SK-N-SH treated with all-trans-retinoic acid at 6 μM for 48 hours (cell line): ENCODE measurements around the gene SELENOI.

Experiments
- ATAC-seq: fragments of 200-7000 bp; cut with Tn5 transposase; 3 replicates; pipeline ENCODE4 v1.9.1; 2020; ENCODE audit warnings: mild to moderate bottlenecking, moderate library complexity
- ARNTL ChIP-seq: fragments of 450-650 bp; formaldehyde crosslinking; IDR thresholded peaks from 2 replicates; pipeline ENCODE4 v1.5.0; 2020; ENCODE audit warnings: low read depth, mild to moderate bottlenecking, moderate library complexity, borderline replicate concordance
- BACH2 ChIP-seq: fragments of 250-450 bp; sonication (Bioruptor Pico); IDR thresholded peaks from 2 replicates; pipeline ENCODE4 v1.9.0; 2021; ENCODE audit warnings: mild to moderate bottlenecking, borderline replicate concordance
- CREB5 ChIP-seq: fragments of 250-450 bp; sonication (Bioruptor Pico); IDR thresholded peaks from 2 replicates; pipeline ENCODE4 v1.5.1; 2020; ENCODE audit warnings: low read depth, mild to moderate bottlenecking, moderate library complexity
- CSDC2 ChIP-seq: fragments of 250-450 bp; sonication (Bioruptor Pico); IDR thresholded peaks from 2 replicates; pipeline ENCODE4 v1.5.0; 2020; ENCODE audit warnings: mild to moderate bottlenecking, moderate library complexity
- ESRRG ChIP-seq: fragments of 250-450 bp; sonication (Bioruptor Pico); IDR thresholded peaks from 2 replicates; pipeline ENCODE4 v1.6.1; 2021; ENCODE audit warnings: mild to moderate bottlenecking
- GLIS3 ChIP-seq: fragments of 250-450 bp; sonication (Bioruptor Pico); IDR thresholded peaks from 2 replicates; pipeline ENCODE4 v1.5.0; 2020; ENCODE audit warnings: mild to moderate bottlenecking, moderate library complexity
- PATZ1 ChIP-seq: fragments of 250-450 bp; sonication (Bioruptor Pico); IDR thresholded peaks from 2 replicates; pipeline ENCODE4 v1.8.0; 2020; ENCODE audit warnings: mild to moderate bottlenecking, moderate library complexity, borderline replicate concordance
- PPARA ChIP-seq: fragments of 250-450 bp; sonication (Bioruptor Pico); IDR thresholded peaks from 2 replicates; pipeline ENCODE4 v1.5.0; 2020; ENCODE audit warnings: mild to moderate bottlenecking, borderline replicate concordance
- SNAI2 ChIP-seq: fragments of 250-450 bp; sonication (Bioruptor Pico); IDR thresholded peaks from 2 replicates; pipeline ENCODE4 v1.5.0; 2020; ENCODE audit warnings: mild to moderate bottlenecking, moderate library complexity
- TCF4 ChIP-seq: fragments of 250-450 bp; sonication (Bioruptor Pico); IDR thresholded peaks from 2 replicates; pipeline ENCODE4 v1.8.0; 2021; ENCODE audit warnings: mild to moderate bottlenecking, moderate library complexity, borderline replicate concordance
- ZFP3 ChIP-seq: fragments of 250-450 bp; sonication (Bioruptor Pico); IDR thresholded peaks from 2 replicates; pipeline ENCODE4 v1.5.0; 2020; ENCODE audit warnings: mild to moderate bottlenecking, moderate library complexity
- ZFP30 ChIP-seq: fragments of 450-650 bp; formaldehyde crosslinking; IDR thresholded peaks from 2 replicates; pipeline ENCODE4 v1.5.0; 2022; ENCODE audit warnings: mild to moderate bottlenecking, moderate library complexity
- ZNF565 ChIP-seq: fragments of 450-650 bp; formaldehyde crosslinking; conservative IDR thresholded peaks from 2 replicates; pipeline ENCODE4 v1.5.0; 2020; ENCODE audit warnings: low read depth, mild to moderate bottlenecking, moderate library complexity
- ZNF70 ChIP-seq: fragments of 450-650 bp; formaldehyde crosslinking; IDR thresholded peaks from 2 replicates; pipeline ENCODE4 v1.5.0; 2020; ENCODE audit warnings: mild to moderate bottlenecking, moderate library complexity
- TF ChIP-seq, protein P1 (sequence below): fragments of 250-450 bp; sonication (Bioruptor Pico); IDR thresholded peaks from 2 replicates; pipeline ENCODE4 v1.5.0; 2020; ENCODE audit warnings: mild to moderate bottlenecking, moderate library complexity
- TF ChIP-seq, protein P2 (sequence below): fragments of 250-450 bp; sonication (Bioruptor Pico); IDR thresholded peaks from 2 replicates; pipeline ENCODE4 v1.8.0; 2021; ENCODE audit warnings: low read depth, mild to moderate bottlenecking, moderate library complexity, borderline replicate concordance
- TF ChIP-seq, protein P3 (sequence below): fragments of 250-450 bp; sonication (Bioruptor Pico); IDR thresholded peaks from 2 replicates; pipeline ENCODE4 v1.5.1; 2021; ENCODE audit warnings: mild to moderate bottlenecking, moderate library complexity

SELENOI gene

DNA sequence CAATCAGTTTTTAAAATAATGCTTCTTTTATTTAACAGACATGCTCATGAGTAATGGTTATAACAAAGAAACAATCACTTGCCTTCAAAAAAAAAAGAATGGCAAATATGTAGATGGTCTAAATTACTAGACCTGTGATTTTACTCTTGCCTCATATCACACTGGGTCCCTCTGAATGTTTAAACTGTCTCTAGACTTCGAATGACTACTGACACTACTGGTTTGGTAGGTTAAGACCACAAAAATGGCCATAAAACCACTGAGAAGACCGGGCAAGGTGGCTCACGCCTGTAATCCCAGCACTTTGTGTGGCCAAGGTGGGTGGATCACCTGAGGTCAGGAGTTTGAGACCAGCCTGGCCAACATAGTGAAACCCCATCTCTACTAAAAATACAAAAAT is 5.1 kb upstream of the SELENOI start:
- TF ChIP-seq, protein P1, sequence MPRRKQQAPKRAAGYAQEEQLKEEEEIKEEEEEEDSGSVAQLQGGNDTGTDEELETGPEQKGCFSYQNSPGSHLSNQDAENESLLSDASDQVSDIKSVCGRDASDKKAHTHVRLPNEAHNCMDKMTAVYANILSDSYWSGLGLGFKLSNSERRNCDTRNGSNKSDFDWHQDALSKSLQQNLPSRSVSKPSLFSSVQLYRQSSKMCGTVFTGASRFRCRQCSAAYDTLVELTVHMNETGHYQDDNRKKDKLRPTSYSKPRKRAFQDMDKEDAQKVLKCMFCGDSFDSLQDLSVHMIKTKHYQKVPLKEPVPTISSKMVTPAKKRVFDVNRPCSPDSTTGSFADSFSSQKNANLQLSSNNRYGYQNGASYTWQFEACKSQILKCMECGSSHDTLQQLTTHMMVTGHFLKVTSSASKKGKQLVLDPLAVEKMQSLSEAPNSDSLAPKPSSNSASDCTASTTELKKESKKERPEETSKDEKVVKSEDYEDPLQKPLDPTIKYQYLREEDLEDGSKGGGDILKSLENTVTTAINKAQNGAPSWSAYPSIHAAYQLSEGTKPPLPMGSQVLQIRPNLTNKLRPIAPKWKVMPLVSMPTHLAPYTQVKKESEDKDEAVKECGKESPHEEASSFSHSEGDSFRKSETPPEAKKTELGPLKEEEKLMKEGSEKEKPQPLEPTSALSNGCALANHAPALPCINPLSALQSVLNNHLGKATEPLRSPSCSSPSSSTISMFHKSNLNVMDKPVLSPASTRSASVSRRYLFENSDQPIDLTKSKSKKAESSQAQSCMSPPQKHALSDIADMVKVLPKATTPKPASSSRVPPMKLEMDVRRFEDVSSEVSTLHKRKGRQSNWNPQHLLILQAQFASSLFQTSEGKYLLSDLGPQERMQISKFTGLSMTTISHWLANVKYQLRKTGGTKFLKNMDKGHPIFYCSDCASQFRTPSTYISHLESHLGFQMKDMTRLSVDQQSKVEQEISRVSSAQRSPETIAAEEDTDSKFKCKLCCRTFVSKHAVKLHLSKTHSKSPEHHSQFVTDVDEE (CRISPR knock-in tag): no peak
- no peak for TF ChIP-seq CREB5 (CRISPR knock-in tag)
- TF ChIP-seq TCF4 (CRISPR knock-in tag): no peak
- TF ChIP-seq CSDC2 (CRISPR knock-in tag): no peak
- TF ChIP-seq, protein P2, sequence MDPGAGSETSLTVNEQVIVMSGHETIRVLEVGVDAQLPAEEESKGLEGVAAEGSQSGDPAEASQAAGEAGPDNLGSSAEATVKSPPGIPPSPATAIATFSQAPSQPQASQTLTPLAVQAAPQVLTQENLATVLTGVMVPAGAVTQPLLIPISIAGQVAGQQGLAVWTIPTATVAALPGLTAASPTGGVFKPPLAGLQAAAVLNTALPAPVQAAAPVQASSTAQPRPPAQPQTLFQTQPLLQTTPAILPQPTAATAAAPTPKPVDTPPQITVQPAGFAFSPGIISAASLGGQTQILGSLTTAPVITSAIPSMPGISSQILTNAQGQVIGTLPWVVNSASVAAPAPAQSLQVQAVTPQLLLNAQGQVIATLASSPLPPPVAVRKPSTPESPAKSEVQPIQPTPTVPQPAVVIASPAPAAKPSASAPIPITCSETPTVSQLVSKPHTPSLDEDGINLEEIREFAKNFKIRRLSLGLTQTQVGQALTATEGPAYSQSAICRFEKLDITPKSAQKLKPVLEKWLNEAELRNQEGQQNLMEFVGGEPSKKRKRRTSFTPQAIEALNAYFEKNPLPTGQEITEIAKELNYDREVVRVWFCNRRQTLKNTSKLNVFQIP (CRISPR knock-in tag): no peak
- no peak for TF ChIP-seq PPARA (CRISPR knock-in tag)
- no peak for TF ChIP-seq ZNF565
- no peak for TF ChIP-seq BACH2 (CRISPR knock-in tag)
- TF ChIP-seq ZFP3 (CRISPR knock-in tag): no peak
- TF ChIP-seq ZFP30 (CRISPR knock-in tag): no peak
- no peak for TF ChIP-seq ARNTL (CRISPR knock-in tag)
- TF ChIP-seq PATZ1 (CRISPR knock-in tag): no peak
- TF ChIP-seq ESRRG: no peak
- ATAC-seq: no peak

DNA sequence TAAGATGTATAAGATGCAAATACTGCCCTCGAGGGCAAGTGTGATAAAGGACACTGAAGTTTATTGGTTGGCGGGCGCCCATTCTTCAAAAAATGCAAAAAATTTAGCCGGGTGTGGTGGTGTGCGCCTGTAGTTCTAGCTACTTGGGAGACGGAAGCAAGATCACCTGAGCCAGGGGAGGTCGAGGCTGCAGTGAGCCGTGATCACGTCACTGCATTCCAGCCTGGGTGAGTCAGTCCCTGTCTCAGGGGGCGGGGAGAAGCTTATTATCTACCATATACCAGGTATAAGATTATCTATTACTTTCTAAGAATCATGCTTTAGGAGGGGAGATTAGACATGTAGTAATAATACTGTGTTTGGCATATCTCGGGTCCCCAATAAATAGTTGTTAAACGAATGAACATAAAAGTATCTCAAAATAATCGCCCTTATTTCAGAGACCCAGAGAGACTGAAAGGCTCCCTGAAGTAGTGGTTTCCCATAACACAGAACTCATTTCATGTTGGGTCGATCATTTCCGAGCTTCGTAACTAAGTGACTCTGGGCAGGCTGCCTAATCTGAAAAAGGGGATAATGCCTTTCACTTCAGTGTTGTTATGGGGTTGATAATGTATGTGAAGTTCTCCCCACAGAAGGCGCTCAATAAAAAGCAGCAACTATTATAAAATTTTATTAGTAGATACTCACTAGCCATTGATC is 1.2 kb upstream of the SELENOI start:
- TF ChIP-seq ARNTL (CRISPR knock-in tag): no peak
- no peak for TF ChIP-seq ZNF565
- no peak for TF ChIP-seq BACH2 (CRISPR knock-in tag)
- no peak for TF ChIP-seq PPARA (CRISPR knock-in tag)
- no peak for TF ChIP-seq CSDC2 (CRISPR knock-in tag)
- no peak for TF ChIP-seq ESRRG
- TF ChIP-seq PATZ1 (CRISPR knock-in tag): no peak
- TF ChIP-seq, protein P2 (CRISPR knock-in tag): no peak
- TF ChIP-seq SNAI2 (CRISPR knock-in tag): no peak
- TF ChIP-seq, protein P3, sequence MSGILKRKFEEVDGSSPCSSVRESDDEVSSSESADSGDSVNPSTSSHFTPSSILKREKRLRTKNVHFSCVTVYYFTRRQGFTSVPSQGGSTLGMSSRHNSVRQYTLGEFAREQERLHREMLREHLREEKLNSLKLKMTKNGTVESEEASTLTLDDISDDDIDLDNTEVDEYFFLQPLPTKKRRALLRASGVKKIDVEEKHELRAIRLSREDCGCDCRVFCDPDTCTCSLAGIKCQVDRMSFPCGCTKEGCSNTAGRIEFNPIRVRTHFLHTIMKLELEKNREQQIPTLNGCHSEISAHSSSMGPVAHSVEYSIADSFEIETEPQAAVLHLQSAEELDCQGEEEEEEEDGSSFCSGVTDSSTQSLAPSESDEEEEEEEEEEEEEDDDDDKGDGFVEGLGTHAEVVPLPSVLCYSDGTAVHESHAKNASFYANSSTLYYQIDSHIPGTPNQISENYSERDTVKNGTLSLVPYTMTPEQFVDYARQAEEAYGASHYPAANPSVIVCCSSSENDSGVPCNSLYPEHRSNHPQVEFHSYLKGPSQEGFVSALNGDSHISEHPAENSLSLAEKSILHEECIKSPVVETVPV (CRISPR knock-in tag): no peak
- no peak for TF ChIP-seq GLIS3 (CRISPR knock-in tag)
- TF ChIP-seq, protein P1 (CRISPR knock-in tag): no peak
- TF ChIP-seq ZNF70: no peak
- no peak for TF ChIP-seq CREB5 (CRISPR knock-in tag)
- no peak for ATAC-seq
